Epithelial cell of proximal tubule (primary cell): ENCODE results near the gene PADI1. TPM values are rescaled to one million over a fixed set of nuclear protein-coding genes. Genes with fewer than 3 reads are reported as not detected.

ENCODE experiments used
- DNase-seq: peaks from one replicate; pipeline ENCODE4 v3.0.0-alpha.2; 2011; ENCODE audit warnings: low read depth
- H3K4me3 ChIP-seq: 2 replicates; pipeline ENCODE4 v1.5.1; 2011; ENCODE audit warnings: low read depth, mild to moderate bottlenecking, low read length
- CTCF ChIP-seq: conservative IDR thresholded peaks from 2 replicates; pipeline ENCODE4 v1.5.1; 2012; ENCODE audit warnings: low read depth, mild to moderate bottlenecking, low read length
- total RNA-seq: library from RNA; depleted of rRNA; stranded (reverse); fragments of >200 nt; gene quantifications from 2 replicates; pipeline ENCODE4 v1.2.3, GENCODE V29; 2015

The PADI1 gene
- total RNA-seq, 1 donor from 2014 or later: 1.1 TPM

- H3K4me3 ChIP-seq: no peak overlapping the region
- TF ChIP-seq CTCF: no peak
- no peak for DNase-seq
Measured at GRCh38 chr1:17272066-17272465, 67.1 kb downstream of the PADI1 start.

- H3K4me3 ChIP-seq: no peak overlapping the region
- DNase-seq: no peak
- TF ChIP-seq CTCF: no peak
Measured at GRCh38 chr1:17272646-17273045, 67.7 kb downstream of the PADI1 start.

- DNase-seq: no peak
- H3K4me3 ChIP-seq: no peak overlapping the region
- no peak for TF ChIP-seq CTCF
Measured at GRCh38 chr1:17273096-17273495, 68.2 kb downstream of the PADI1 start.

GRCh38 chr1:17274186-17275170 lies 69.5 kb downstream of the PADI1 start:
- no peak overlapping the region for H3K4me3 ChIP-seq
- no peak for DNase-seq
- TF ChIP-seq CTCF: peak; percentile 59

GRCh38 chr1:17276568-17276967 lies 71.6 kb downstream of the PADI1 start:
- H3K4me3 ChIP-seq: no peak overlapping the region
- peak; percentile 30 for TF ChIP-seq CTCF
- no peak for DNase-seq

GRCh38 chr1:17277511-17278159 lies 72.7 kb downstream of the PADI1 start:
- no peak for TF ChIP-seq CTCF
- H3K4me3 ChIP-seq: no peak overlapping the region
- no peak for DNase-seq
